Putamen (tissue), 1 donor: Measurements from ENCODE around the gene DCLK1.

Source experiments
- DNase-seq: peaks from one replicate; pipeline ENCODE4 v3.0.0-alpha.2; 2016; ENCODE audit warnings: low spot score

DCLK1 gene

DNA sequence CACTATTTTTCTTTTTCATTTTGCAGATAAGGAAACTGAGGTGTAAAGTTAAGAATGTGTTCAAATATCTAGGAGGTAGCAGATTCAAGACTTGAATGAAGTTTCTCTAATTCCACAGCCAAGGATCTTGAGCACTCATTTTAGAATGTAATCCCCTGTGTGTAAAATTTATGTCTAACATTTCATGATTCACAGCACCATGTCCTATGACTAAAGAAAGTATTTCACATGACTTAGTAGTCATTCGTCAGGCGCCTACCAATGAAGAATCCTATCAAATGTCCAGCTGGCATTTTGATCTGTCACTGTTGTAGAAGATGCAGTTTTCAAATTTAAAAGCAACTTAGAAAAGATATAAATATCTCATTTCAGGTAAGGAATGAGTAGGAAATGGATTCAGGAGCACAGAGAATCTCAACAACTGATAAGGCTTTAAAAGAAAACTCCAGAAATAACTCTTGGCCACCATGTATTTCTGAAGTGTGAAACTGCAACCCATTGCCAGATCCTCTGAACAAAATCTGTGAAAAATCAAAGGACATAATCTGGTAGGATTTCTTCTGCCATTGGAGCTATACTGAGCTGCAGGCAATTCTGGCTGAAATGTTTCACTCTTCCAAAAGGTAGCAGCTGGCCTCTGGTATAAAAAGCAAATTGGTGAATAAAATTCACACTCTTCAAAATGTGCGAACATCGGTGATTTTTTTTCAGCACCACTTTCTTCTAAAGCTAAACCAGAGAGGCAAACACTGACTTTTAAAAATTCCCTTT lies 92.2 kb downstream of the DCLK1 start:
- DNase-seq = no peak

DNA sequence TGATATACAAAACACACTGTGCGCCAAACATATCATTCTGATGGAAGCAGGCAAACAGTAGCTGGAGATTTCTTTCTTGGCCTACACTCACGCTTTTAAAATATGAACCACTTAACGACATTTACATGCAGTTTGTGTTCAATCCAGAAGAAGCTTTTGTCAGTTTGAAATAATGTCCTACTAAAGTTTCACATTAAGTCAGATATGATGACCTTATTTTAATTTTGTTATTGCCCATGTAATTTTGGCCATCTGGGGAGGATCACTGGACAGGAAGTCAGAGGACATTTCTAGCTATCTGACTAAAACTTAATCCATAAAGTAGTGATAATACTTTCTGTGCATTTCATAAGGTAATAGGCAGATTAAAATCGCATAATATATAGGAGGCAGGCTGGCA lies 98.1 kb downstream of the DCLK1 start:
- DNase-seq = no peak

DNA sequence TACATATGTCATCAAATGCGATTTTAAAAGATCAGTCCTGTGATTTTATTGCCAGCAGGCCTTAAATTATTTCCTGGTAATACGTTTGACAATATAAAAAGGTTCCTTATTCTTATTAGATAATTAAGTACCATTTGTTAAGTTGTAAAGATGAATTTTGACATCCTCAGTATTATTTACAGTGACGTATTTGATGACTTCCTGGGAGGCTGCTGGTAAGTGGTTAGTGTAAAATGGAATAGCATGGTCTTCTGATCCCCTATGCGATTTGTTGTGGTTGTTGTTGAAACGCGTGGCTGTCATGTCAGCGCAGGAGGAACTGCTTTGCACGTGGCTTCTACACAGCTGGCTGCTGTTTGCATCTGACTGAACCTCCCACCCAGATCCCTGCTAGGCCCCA lies 99.7 kb downstream of the DCLK1 start:
- no peak for DNase-seq

- DNase-seq = peak; percentile 60
Measured at GRCh38 chr13:36030670-36031331, 100.4 kb downstream of the DCLK1 start.

- DNase-seq = no peak
Measured at GRCh38 chr13:36029166-36029565, 102.0 kb downstream of the DCLK1 start.

DNA sequence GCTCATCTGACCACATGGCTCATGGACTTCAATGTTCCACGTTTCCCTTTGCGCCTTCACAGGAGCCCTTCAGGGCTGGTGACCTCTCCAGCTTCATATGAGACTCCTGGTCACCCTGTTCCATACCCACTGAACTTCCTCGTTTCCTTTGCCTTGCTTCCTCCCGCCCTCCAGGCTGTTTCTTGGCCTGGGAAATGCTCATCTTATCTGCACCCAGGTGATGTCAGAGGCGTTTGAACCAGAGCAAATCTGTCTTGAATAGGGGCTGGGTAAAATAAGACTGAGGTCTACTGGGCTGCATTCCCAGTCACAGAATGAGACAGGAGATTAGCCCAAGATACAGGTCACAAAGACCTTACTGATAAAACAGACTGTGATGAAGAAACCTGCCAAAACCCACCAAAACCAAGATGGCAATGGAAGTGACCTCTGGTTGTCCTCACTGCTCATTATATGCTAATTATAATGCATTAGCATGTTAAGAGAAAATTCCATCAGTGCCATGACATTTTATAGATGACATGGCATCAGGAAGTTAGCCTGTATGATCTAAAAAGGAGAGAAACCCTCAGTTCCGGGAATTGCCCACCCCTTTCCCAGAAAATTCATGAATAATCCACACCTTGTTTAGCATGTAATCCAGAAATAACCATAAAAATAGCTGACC lies 102.7 kb downstream of the DCLK1 start:
- DNase-seq = no peak

DNA sequence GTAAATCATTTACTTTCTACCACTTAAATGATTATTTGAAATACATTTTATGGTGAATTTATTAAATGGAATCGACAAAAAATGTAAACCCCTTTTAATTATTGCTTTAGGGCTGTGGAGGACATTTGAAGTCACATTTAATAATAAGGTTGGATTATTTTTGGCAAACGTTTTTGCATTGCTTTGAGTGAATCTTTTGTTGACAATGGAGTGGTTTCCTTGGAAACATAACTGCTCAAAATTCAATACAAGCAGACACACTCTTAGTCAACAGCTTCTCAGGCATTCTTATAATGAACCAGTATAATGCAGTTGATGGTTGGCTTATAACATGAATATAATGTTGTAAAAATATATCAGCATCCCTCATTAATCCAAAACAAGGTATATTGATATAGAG lies 104.7 kb downstream of the DCLK1 start:
- DNase-seq = no peak

GRCh38 chr13:36014763-36015162 lies 116.4 kb downstream of the DCLK1 start:
- no peak for DNase-seq

- no peak for DNase-seq
Measured at GRCh38 chr13:36006894-36007675, 124.1 kb downstream of the DCLK1 start.

DNA sequence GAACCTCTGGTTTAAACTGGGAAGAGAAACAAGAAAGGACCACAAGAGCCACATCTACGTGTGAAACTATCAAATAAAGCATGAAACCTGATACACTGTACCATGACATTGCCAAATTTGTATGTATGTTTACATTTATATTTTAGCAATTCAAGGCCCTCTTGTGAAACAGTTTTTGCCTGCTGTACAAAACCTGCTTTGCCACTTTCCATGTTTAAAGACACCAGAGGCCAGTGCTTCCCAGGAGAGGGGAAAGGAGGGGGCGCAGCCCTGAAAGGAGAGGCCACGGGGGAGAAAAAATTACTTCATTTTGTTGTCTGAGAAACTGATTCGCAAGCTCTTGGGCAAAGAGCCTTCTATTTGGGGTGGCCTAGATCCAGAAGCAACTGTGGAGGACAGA lies 124.8 kb downstream of the DCLK1 start:
- DNase-seq = no peak

DNA sequence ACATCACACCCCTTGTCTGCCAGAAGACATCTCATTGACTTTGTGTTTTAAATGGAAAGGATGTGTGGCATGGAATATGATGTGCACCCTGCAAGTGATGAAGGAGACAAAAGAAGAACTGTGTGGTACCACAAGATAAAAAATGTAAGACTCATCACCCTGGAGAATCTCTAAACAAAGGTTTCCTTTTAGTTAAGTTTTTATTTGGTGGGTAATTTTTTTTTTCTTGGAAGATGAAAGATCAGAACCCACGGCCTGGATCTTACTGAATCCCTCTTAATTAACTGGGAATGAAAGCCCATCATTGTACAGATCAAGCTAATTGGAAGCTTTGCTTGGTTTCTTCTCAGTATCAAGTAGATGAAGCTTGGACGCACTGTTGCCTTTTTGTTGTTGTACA lies 129.6 kb downstream of the DCLK1 start:
- no peak for DNase-seq

DNA sequence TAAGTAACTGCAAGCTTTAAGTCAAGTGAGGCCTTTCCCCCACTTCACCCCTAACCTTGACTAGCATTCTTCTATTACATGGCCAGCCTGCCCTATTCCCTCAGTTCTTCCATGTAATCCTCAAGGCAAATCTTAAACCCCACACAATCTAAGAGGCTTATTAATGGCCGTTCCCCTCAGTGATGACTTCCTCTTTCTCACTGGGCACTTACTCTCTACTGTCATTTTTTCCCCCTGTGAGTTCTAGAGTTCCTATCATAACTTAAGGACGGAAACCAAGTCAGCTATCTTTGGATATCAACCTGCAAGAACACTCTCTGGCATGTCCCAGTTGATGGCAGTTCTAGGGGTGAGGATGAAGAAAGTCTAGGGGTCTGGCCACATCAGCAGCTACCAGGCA lies 131.2 kb downstream of the DCLK1 start:
- DNase-seq = no peak

DNA sequence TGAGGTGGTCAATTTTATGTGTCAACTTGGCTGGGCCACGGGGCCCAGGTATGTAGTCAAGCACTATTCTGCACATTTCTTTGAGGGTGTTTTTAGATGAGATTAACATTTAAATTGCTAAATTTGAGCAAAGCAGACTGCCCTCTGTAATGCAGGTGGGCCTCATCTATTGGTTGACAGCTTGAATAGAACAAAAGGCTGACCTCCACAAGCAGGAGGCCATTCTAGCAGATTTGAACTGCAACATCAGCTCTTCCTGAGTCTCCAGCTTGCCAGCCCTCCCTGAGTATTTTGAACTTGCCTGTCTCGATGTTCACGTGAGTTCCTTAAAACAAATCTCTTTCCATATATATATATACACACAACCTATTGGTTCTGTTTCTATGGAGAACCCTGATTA lies 134.8 kb downstream of the DCLK1 start:
- no peak for DNase-seq

DNA sequence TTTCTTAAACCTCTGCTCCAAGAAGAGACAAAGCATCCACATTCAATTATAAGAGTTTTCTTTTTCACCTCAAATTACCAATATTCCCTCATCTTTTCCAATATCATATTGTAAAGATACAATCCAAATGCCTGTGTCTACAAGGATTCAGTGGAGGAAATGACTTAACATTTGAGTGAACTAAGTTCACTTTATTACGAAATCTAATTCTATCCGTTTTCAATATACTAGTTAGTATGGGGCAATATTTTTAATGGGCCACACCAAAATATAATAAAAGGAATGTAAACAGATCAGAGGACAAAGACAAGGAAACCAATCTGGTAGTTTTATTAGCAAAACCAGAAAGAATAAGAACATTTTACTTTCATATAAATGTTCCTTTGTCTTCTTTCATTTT lies 136.0 kb downstream of the DCLK1 start:
- no peak for DNase-seq

- no peak for DNase-seq
Measured at GRCh38 chr13:35994131-35994966, 136.8 kb downstream of the DCLK1 start.

DNA sequence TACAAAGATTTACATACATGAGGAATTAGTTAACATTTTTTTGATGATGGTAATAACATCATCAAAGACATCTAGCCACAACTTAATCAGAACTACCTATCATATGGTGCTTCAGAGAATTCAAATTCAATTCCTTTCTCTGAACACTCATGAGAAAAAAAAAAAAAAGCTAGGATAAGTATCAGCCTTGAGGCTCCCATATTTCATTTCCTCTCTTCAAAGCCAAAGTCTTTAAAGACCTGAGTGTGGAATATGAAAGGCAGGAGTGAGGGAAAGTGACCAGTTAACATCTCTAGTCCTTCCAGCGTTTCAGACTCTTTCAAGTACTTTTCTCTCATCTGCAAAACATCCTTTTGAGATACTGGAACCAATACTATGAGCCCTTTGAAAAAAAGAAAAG lies 137.5 kb downstream of the DCLK1 start:
- no peak for DNase-seq

DNA sequence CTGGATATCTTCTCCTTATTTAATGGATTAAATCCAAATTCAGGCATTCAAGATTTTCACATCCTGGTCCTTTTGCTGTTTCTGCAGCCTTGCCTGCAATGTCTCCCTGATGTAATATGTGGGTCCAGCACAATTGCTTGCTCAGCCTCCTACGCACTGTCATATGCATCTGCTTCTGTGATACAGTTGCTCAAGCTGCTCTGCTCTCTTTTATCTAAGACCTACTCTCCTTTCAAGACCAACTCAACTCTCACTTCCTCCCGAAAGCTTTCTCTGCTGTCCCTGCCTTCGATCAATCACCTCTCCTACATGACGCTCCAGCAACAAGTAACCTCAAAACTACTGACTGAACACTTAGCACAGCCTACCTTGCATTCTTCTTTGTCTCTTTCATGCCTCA lies 138.2 kb downstream of the DCLK1 start:
- no peak for DNase-seq

DNA sequence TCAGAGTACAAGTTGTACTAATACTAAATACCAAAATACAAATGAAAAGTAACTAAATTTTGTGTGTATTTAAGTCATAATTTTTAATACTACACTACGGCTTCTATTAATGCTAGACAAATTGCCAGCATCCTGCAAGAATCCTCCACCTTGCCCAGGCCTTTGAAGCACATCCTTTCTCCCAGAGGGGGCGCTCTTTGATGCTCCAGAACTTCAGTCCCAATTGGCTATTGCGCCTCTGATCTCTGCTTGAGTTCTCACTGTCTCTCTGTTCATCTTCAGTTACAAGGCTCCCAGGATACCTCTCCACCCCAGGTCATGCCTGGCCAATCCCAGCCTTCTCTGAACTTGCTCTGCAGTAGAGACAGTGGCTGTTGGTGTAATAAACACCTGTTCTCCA lies 141.0 kb downstream of the DCLK1 start:
- DNase-seq = no peak

DNA sequence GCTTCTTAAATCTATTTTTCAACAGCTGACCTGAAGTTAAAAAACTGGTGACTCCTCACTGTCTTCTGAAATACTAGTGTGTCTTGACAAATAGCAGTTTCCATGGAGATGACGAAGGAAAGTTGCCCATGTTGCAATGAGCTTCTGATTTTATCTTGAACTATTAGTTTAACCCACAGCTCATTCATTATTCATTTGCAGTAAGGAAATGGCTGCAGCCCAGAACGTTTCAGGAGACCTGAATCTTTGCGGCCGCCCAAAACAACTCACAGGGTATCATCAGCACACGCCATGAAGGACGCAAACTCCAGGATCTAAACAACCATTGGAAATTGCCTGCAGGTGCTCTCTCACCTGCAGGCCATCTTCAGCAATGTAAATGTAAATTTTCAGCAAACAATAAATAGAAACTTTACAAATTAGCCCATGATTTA lies 142.5 kb downstream of the DCLK1 start:
- DNase-seq = no peak

GRCh38 chr13:35987572-35988513 lies 143.3 kb downstream of the DCLK1 start:
- DNase-seq = no peak
